Muscle layer of duodenum (tissue), 2 donors: Measurements from ENCODE around the gene EHBP1L1.
"Not testable (repeated sequence)": the region's sequence is repeated elsewhere in the genome, so short reads cannot be mapped to it uniquely, and the experiment has no call there.

Experiments
- H3K27ac ChIP-seq: one replicate; pipeline ENCODE4 v1.7.0; 2013; ENCODE audit warnings: mild to moderate bottlenecking, low read length
- H3K27me3 ChIP-seq: one replicate; pipeline ENCODE4 v1.7.0; 2013; ENCODE audit warnings: low read depth, mild to moderate bottlenecking, control low read depth, low read length
- H3K36me3 ChIP-seq, 2 donors: one replicate each; pipeline ENCODE4 v1.7.0; 2013; ENCODE audit warnings: low read length in 2 of 2, control low read depth in 1 of 2, mild to moderate bottlenecking in 1 of 2; ENCODE audit not compliant: insufficient read depth in 2 of 2, control insufficient read depth in 1 of 2
- H3K4me1 ChIP-seq, 2 donors: one replicate each; pipeline ENCODE4 v1.7.0; 2013; ENCODE audit warnings: low read length in 2 of 2, mild to moderate bottlenecking in 2 of 2, control low read depth in 1 of 2, moderate library complexity in 1 of 2; ENCODE audit not compliant: insufficient read depth in 2 of 2, control insufficient read depth in 1 of 2
- H3K4me3 ChIP-seq, 2 donors: one replicate each; pipeline ENCODE4 v1.7.0; 2013; ENCODE audit warnings: low read length in 2 of 2, low read depth in 1 of 2, mild to moderate bottlenecking in 1 of 2
- H3K9me3 ChIP-seq, 2 donors: one replicate each; pipeline ENCODE4 v1.7.0; 2013; ENCODE audit warnings: low read length in 2 of 2, control low read depth in 1 of 2, mild to moderate bottlenecking in 1 of 2; ENCODE audit not compliant: control insufficient read depth in 1 of 2
- donor health status: healthy.

EHBP1L1 gene

DNA sequence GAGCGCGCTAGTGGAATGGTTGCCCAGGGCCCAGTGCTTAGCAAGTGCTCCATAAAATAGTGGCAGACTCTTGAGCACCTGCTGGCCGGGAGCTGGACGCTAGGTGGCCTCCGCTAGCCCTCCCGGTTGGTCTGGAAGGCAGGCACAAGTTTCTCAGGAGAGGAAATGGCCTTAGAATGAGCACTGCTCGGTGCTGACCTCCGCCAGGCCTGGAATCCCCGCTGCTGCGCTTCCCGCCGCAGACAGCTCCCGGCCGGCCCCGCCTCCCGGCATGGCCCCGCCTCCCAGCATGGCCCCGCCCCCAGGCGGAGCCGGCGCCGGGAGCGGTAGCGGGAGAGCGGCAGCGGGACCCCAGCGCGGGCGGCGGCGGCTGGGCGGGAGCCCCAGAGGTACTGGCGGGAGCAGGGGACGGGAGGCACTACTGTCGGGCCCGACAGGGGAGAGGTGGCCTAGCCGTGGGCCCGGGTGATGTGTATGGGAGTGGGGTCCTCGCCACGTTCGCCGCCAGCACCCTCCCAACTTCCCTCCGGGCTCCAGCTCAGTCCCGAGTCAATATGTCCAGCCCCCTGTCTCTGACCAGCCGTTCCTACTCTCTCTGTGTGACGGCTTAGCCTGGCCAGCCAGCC lies 62.1 kb downstream of the EHBP1L1 start, which contains the start of gene SIPA1:
Gene SIPA1, plus strand, starts transcription at position 308 of the 626 bp plus-strand sequence. CDS start 2,821 bp downstream, outside the sequence.
- Histone ChIP-seq H3K27ac (peak within 1 kb of the TSS; percentile 63), H3K4me1 (peaks cover 11 to 51% of the 10 kb centered on the region in 2 donors), H3K4me3 (peak within 1 kb of the TSS; percentile 64 to 87), H3K27me3 (no peaks in the 10 kb centered on the region), H3K9me3 (no peaks in the 10 kb centered on the region), H3K36me3 (peaks cover 19 to 57% of the 10 kb centered on the region in 2 donors)

DNA sequence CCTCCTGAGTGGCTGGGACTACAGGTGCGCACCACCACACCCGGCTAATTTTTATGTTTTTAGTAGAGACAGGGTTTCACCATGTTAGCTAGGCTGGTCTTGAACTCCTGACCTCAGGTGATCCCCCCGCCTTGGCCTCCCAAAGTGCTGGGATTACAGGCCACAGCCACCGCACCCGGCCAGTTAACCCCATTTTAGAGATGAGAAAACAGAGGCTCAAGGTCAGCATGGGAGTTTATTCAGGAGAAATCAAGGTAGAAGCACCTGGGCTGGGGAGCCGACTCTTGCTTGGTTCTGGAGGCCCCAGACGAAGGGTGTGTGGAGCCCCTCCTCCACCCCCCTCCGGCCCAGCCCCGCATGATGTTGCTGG lies 63.4 kb downstream of the EHBP1L1 start:
- H3K4me1 ChIP-seq, result peaks cover 11 to 51% of the 10 kb centered on the region in 2 donors

DNA sequence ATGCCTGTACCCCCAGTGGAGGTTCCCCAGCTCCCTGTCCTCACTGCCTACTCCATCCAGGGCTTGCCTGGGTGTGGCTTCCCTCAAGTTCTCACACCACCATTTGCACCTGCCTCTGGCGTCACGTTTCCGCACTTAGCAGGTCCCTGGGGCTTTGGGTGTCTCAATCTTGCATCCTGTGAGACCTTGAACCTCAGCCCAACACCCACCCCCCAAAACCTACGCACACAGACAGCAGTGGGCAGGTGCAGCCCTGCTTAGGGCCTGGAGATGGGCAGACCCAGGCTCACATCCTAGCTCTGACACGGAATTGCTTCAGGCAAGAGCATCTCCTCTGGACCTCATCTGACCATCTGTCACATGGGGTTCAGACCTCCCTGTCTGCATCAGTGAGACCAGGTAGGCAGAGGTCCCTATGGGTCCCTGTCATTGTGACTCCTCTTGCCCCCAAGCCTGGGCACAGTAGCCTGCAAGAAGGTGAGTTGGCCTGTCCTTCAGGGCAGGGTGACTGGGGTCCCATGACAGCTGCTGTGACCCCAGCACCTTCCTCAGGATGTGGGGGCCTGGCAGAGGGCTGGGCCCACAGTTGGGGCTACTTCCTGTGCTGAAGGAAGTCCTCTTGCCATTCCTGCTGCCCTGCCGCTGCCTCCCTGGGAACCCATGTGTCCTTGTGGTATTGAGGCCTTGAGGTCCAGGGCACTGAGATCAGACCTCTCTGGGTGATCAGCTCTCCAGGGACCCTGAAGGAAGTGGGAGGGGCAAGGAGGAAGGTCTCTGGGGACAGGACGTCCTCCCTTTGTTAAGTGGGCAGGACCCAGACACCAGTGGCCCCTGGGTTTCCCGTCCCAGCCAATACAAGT lies 64.0 kb downstream of the EHBP1L1 start:
- peak overlapping the region; percentile 65 for H3K27ac ChIP-seq
- peaks cover 11 to 52% of the 10 kb centered on the region in 2 donors for H3K36me3 ChIP-seq
- no peaks in the 10 kb centered on the region for H3K27me3 ChIP-seq
- H3K9me3 ChIP-seq, result no peaks in the 10 kb centered on the region
- peak overlapping the region in 1 of 2 donors; percentile 87 for H3K4me3 ChIP-seq
- peaks cover 11 to 51% of the 10 kb centered on the region in 2 donors for H3K4me1 ChIP-seq

More for the DNA sequence above, 63.4 kb downstream of the EHBP1L1 start:
- not testable (repeated sequence) for H3K9me3 ChIP-seq, H3K27me3 ChIP-seq
- H3K4me3 ChIP-seq, result peak overlapping the region; percentile 64 to 87
- peak overlapping the region; percentile 63 for H3K27ac ChIP-seq
- peaks cover 17 to 53% of the 10 kb centered on the region in 2 donors for H3K36me3 ChIP-seq

DNA sequence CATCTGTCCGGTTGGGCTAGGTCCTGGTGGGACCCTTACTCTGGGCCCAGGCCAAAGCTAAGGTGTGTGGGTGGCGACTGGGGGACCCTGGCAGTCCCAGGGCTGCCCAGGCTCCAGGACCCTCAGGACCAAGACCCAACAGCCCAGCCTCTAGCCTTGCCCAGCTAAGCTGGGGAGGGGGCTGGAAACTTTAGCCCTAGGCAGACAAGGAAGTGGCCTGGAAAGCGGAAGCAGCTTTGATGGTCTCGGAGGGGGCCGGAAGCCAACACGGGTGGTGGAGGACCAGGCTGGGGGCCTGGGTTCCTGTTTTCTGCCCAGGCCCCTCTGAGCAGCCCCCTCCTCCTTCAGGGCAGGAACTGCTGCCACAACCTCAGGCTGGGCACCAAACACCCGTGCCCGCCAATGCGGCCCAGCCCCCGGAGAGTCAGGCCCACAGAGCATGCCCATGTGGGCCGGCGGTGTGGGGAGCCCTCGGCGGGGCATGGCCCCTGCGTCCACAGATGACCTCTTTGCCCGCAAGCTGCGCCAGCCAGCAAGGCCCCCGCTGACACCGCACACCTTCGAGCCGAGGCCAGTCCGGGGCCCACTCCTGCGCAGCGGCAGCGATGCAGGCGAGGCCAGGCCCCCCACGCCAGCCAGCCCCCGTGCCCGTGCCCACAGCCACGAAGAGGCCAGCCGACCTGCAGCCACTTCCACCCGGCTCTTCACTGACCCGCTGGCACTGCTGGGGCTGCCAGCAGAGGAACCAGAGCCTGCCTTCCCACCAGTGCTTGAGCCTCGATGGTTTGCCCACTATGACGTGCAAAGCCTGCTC lies 64.8 kb downstream of the EHBP1L1 start:
- peak overlapping the region in 1 of 2 donors; percentile 87 for H3K4me3 ChIP-seq
- H3K27me3 ChIP-seq, result no peaks in the 10 kb centered on the region
- peaks cover 9 to 52% of the 10 kb centered on the region in 2 donors for H3K36me3 ChIP-seq
- H3K4me1 ChIP-seq, result peaks cover 11 to 51% of the 10 kb centered on the region in 2 donors
- H3K9me3 ChIP-seq, result no peaks in the 10 kb centered on the region
- peak overlapping the region; percentile 65 for H3K27ac ChIP-seq

DNA sequence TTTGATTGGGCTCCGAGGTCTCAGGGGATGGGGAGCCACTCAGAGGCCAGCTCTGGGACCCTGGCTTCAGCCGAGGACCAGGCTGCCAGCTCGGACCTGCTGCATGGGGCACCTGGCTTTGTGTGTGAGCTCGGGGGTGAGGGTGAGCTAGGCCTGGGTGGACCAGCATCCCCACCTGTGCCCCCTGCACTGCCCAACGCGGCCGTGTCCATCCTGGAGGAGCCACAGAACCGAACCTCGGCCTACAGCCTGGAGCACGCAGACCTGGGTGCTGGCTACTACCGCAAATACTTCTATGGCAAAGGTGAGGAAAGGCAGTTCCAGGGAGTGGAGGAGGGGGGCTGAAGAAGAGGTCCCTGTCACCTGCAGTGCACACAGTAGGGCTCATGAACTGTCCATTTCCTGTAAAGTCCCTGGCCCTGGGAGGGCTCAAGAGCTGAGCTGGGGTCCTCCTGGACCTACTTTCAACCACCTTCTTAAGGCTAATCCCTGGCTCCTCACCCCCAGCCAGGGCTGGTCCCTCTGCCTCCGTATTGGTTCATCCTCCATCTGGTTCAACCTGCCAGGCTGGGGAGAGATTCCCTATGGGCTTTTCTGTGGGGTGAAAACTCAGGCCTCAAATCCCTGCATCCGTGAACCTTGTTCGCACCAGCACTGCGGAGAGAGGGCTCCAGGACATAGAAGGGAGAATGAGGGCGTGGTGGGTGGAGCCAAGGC lies 65.6 kb downstream of the EHBP1L1 start:
- Histone ChIP-seq H3K36me3 (peaks cover 5 to 52% of the 10 kb centered on the region in 2 donors), H3K9me3 (no peaks in the 10 kb centered on the region), H3K27me3 (no peaks in the 10 kb centered on the region), H3K4me1 (peaks cover 11 to 51% of the 10 kb centered on the region in 2 donors), H3K4me3 (peak overlapping the region; percentile 21 to 87), H3K27ac (no peak overlapping the region)
